Fibroblast of skin of left quadriceps (primary cell): Measurements from ENCODE around the gene C1QTNF6.
"Not testable (repeated sequence)": the region's sequence is repeated elsewhere in the genome, so short reads cannot be mapped to it uniquely, and the experiment has no call there.

Experiments used
- DNase-seq, 2 experiments: peaks; one replicate each; pipeline ENCODE4 v3.0.0-alpha.2; 2013; ENCODE audit warnings: low read depth in 2 of 2

Gene C1QTNF6

DNA sequence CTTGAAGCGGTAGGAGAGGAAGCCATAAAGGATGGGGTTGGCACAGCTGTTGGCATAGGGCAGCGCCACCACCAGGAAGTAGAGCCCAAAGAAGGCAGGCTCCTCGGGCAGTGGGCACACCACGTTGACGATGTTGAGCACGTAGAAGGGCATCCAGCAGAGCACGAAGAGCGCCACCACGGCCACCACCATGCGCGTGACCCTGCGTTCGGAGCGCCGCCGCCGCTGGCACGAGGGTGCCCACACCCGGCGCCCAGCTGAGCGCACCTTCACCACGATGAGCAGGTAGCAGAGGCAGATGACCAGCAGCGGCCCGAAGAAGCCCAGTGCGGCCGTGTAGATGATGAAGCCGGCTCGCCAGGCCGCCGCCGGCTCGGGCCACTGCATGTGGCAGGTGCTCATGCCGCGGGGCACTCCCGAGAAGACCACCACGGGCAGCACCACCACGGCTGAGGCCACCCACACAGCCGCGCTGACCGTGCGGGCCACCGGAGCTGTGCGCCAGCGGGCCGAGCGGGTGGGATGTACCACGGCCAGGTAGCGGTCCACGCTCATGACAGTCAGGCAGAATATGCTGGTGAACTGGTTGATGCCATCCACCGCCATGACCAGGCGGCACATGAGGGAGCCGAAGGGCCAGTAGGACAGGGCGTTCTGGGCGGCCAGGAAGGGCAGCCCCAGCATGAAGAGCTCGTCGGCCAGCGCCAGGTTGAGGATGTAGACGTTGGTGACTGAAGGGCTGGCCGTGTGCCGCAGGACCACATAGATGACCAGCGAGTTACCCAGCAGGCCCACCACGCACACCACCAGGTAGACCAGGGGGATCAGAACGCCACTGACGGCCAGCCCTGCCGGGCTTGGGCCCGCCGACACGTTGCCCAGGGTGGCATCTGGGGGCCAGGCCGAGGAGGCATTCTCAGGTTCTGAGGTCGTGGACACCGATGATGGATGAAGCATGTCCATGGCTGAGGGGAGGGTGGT is 19.1 kb upstream of the C1QTNF6 start:
- no peak for DNase-seq

DNA sequence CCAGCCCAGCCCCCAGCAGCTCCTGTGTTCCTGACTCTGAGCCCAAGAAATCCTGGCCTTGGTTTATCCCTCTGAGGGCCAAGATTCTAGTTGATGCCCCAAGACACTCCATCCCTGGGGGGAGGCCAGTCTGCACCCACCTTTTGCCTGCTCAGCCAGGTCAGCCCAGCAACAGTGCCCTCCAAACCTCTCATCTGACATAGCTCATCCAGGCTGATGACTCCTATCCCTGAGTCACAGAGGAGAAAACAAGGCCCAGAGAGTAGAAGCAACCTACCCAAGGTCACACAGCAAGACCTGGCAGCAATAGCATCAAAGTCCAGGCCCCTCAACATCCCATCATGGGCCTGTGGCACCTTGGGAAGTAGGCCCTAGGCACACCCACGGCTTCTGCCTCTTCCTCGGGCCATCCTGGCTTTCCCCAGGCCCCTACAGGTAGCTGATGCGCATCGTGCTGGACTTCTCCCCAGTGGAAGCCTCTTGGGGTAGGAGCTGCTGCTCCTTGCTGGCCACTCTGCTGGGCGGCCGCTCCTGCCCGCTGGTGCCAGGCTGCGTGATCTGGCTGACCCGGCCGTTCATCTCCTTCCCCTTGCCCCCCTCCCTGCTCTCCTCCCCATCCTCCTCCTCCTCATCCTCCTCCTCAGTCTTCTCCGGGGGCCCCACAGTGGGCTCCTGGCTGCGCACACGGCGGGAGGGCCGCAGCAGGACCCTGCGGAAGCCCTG is 18.2 kb upstream of the C1QTNF6 start:
- DNase-seq: no peak

DNA sequence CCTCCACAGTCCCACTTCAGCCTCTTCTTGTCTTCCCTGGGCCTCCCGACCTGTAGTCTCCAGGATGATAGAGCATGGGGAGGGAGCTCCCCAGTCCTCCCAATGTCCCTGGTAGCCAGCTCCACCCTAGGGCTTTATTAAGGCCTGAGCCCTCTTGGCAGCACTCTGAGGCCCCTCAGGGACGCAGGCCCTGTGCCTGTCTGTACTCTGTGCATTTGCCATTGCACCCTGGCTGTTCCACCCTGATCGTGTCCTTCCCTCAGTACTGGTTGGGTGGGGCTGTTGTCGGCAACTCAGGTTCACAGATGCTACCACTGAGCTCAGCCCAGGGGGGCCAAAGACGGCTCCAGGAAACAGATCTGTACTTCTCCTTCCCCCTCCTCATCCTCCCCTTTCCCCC is 17.0 kb upstream of the C1QTNF6 start:
- no peak for DNase-seq

DNA sequence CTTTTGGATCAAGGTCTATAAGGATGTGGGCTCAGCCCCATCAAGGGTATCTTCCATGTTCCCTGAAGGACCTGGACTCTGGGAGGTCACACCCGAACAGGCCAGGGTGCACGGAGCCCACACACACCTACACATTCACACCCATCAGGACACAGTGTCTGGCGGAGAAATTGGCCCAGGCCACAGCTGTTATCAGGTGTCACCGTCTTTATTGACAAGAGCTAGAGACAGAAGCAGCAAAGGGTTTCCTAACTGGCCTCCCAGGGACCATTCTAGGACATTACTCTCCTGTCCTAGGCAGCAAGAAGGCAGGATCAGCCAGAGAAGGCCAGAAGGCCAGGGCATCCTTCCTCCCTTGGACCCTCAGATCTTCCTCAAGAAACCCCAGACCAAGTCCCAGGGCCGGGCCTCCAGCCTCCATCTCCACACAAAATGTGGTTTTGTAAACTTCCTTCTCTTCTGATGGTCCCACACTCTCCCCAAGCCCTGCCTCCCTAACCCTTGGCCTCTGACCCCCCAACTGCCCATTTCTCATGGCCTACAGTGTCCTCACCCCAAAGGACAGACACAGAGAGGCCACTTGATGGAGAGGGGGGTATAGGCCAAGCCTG is 16.1 kb upstream of the C1QTNF6 start:
- DNase-seq: no peak

DNA sequence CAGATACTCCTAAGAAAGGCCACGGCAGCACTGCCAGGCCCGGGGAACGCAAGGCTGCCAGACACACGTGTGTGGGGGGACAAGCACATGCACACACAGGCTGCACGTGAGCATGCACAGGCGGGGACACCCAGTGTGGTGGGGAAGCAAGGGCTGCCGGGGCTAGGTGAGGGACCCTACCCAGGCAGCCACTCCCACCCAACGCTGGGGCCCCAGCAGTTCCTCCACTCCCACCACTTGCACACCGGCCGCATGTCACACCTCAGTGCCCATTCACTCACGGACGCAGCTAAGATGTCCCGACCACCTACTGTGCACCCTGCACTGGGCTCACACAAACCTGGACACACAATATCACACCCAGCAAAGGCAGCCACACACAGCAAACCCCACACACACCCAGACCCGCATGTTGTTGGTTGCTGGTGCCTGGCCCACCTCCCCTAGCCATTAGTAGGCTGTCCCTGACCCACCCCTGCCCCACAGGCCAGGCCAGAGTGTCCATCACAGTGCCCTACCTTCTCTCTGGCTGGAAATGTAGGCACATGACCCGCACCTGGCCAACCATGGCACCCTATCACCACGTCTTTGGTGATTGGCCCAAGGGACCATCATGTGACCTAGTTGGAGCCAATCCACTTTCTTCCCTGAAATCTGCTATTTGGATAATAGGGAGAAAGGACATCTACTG is 15.5 kb upstream of the C1QTNF6 start:
- DNase-seq: no peak

DNA sequence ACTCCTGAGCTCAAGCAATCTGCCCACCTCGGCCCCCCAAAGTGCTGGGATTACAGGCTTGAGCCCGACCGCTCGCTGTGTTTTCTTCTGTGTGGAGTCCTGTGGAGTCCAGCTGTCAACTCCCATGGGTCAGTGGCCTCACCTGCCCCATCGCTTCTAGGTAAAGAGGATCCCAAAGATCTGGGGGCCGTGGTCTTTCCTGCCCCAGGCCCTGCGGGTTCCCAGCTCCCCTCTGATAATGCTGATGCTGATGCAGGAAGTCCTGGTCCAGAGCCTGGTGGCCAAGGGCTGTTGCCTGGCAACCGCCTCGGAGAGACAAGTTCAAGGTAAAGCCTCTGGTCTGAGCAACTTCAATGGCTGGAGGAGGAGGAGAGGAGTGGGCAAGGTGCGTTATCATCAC is 14.7 kb upstream of the C1QTNF6 start:
- no peak for DNase-seq

DNA sequence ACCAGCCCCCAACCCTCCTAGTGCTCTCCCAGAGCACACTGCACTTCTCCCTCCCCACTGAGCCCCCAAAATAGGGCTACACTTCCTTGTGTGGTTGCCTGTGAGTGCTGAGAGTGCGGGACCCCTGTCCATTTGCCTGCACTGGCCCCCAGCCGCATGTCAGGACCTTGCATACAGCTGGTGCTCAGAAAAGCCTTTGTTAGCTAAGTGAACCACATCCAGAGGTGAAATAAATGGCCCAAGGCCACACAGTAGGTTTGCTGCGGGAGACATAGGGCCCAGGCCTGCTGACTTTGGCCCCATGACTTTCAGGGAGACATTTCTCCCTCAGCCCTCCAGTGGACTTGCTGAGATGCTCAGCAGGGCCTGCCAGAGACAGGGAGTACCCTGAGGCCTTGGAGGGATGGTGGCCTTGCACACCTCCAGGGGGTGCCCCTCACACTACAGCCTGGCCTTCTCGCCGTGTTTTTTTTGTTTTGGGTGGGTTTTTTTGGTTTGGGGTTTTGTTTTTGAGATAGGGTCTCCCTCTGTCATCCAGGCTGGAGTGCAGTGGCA is 14.0 kb upstream of the C1QTNF6 start:
- no peak for DNase-seq

DNA sequence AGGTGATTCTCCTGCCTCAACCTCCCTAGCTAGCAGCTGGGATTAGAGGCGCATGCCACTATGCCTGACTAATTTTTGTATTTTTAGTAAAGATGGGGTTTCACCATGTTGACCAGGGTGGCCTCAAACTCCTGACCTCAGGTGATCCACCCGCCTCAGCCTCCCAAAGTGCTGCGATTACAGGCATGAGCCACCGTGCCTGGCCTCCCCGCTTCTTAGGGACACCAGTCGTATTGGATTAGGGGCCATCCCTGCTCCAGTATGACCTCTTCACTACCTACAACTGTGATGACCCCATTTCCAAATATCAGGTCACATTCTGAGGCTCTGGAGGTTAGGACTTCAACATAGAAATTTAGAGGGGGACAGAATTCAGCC is 13.4 kb upstream of the C1QTNF6 start:
- not testable (repeated sequence) for DNase-seq

DNA sequence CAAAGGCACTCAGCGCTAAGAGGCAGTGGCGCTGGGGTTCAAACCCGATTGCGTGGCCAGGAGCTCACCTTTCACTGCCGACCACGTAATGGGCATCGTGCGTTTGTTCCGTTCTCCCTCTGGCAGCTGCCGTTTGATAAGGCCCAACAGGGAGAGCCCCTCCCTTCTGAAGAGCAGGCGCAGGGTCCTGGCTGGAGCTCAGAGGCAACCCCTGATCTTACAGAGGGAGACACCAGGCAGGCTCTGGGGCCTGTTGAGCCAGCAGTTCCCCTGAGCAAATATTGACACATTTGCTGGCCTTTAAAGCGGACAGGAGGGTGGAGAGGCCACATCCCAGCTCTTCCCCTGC is 11.7 kb upstream of the C1QTNF6 start:
- no peak for DNase-seq

DNA sequence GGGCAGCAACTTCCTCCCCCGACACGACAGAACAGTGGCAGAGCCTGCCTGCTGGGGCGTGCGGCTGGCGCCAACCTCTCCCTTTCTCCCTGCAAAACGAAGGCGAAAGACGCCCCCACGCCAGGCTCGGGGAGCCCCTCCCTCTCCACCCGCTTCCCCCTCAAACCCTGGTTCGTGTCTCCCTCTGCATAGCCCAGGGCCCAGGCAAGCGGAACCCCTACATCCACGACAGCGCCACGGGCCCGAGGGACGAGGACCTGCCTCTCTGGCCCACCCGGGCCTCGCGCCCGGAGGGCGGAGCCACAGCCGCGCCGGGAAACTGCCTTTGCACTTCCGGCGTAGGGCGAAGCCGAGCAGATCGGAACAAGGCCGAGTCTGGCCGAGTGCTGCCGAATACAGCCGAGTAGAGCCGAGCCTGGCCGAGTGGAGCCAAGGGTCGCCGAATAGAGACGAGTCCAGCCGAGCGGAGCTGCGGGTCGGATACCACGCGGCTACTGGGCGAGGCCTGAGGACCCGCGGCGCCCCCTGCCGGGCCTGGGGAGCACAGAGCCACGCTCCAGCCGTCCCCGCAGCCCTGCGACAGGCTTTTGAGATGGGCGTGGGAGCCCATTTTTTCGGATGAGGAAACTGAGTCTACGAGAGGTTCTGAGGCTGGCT is 11.2 kb upstream of the C1QTNF6 start:
- DNase-seq: peak; percentile 92 to 94

DNA sequence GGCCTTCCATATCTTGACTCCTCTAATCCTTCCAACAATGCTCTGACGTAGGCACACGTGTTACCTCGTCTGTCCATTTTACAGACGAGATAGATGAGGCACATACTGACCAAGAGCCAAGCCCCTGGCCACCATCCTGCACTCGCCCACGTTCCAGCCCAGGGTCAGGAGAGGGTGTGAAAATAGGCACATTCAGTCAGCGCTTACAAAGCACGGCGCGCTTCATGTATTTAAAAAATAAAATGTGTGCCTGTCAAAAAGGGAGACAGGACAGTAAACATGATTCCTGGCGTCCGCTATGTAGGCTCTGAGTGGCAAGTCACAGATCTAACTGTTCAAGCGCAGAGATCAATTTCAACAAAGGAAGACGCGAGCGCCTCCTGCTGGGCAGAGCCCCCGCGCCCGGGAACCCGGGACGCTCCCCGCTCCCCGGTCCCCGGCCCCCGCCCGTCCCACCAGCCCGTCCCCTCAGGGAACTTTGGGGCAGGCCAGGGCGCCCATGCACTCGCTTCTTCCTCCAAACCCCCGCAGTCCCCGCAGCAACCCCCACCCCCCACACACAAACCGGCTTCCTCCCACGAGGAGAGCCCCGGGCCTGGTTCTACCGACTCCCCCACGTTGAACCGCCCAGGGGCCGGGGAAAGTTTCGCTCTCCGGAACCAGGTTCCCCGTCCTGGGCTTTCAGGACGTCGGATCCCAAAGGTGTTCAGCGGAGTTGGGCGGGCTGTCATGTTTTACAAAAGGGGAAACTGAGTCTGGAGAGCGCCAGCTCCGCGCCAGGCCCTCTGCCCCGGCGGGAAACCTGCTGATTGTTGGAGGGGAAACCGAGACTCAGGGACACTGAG is 10.4 kb upstream of the C1QTNF6 start:
- DNase-seq: peak; percentile 45 to 49

DNA sequence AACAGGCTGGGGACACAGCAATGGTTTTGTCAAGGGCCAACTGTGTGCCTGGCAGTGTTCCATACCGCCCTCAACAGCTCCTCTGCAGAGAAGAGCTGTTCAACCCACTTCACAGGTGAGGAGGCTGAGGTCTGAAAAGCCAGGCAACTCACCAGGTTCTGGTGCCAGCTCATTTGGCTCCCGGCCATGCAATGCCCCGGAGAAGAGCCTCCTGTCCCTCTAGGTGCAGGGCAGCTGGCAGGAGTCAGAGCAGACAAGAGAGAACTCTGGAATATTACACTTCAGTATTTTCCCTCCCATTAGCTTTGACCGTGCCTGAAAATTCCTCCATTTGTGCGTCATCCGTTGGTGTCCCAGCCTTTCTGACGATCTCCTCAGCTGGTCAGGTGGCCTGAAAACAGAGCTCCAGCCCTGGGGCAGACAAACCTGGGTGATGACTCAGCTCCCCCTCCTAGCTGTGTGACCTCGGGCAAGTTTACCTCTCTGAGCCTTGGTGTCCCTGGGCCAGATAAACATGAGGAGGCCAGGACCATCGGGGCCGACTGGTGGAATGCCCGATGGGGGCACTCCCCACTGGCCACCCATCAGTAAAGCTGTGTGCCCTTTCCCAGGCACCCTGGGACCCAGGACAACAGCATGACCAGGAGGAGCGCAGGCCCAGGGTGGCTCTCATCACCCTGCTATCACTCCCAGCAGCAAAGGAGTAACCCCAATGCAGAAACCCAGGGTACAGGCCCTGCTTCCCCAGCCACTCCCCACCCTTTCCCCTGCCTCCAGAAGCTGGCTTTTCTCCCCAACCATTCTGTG is 9.6 kb upstream of the C1QTNF6 start:
- no peak for DNase-seq

DNA sequence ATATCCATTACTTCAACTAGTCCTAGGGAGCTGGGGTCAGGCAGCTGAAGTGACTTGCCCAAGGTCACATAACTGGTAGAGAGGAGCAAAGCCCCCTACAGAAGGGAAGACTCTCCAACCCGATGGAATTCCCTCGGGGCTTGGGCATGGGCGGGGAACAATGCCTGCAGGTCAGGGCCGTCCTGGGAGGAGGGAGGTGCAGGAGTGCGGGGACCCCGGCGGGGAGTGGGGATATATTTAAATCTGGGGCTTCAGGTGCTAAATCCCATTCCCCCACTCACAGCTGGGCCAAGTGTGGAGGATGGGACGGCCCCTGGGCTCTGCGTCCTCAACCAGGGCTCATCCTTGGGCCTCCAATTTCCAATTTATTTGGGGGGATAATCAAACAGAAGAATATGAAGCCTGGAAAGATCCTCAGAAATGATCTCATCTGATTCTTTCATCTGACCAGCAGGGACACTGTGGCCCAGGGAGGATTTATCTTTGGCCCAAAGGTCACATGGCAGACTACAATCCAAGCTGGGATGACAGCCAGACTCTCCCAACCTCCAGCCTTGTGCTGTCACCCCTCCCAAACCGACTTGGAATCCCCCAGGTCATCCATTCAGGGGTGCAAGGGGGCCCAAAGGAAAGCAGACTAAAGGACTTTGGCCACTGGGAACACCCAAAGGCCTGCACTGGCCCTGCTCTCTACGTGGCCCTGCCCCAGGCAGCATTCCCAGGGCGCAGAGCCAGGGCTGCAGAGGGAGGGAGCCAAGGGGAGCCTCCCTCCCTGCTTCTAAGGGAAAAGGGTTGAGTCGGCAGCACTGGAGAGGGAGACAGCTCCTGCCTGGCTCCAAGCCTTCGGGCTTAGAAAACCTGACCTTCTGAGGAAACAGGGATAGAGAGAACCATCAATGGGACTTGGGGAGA is 8.7 kb upstream of the C1QTNF6 start:
- peak; percentile 36 to 43 for DNase-seq

DNA sequence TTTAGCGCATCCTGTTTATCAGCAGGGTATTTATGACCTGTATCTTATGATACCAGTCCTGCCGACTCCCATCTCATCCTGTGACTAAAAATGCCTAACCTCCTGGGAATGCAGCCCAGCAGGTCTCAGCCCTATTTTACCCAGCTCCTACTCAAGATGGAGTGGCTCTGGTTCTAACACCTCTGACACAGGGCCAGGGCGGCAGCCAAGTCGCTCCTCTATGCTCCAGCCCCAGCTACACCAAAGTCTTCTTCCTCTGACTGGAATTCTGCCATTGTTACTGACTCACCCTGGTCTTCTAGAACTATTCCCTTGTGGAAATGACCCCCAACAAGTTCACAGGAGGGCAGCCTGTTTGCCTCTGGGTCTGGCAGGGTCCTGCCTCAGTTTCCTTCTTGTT is 7.9 kb upstream of the C1QTNF6 start:
- DNase-seq: no peak

DNA sequence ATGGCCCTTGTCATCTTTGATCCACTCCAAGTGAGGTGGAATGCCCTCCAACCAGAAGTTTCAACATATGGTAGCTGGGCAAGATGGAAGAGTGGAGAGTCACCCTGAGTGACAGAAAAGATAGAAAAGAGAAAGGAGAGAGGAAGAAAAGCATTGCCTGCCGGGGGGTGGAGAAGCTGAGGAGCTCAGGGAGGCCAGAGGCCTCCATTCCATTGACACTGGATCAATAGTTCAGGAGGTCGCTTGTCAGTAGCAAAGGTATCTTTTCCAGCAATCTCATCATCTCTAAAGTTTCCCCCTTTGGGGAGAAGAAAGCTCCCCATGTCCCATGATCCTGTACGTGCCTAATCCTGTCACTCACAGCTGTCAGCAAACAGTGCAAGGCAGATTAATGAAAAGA is 6.7 kb upstream of the C1QTNF6 start:
- no peak for DNase-seq

DNA sequence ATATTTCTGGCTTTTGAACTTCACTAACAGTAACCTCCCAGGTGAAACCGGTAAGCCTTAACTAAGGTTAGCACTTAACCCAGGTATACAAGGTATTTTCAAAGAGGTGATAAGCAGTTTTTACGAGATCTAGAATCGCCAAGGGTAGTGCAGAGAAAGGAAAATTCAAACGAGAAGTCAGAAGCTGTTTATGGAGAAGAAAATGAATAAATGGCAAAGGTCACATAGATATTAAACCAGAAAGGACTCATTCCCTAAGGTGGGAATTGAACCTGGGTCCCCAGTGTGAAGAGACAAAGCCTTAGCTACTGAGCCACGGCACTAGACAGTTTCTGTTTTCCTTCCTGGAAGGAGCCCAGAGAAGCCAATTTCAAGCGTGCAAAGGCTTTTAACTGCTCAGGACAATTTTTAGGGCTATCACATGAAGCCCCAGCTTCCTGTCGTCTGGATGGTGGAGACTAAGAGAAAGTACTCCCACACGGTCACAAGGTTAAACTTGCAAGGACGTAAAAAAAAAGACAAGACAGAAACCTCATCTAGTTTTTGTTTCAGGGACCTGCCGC is 5.7 kb upstream of the C1QTNF6 start:
- DNase-seq: no peak

DNA sequence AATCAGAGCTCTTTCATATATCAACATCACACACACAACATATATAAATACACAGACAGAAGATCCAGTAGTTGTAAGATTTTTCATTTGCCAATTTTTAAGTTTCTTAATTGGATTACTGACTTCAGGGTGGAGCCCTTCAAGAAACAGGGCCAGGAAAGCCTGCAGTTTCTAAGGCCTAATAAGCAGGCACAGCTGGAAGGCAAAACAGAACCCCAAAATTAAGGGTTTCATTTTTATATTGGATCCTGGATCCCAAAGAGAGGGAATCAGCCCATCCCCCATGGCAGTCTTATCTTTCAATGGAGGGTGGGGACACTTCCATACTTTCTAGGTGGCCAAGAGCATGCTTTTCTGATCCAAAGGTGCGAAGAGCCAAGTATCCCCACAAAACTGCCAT is 4.7 kb upstream of the C1QTNF6 start:
- DNase-seq: no peak

DNA sequence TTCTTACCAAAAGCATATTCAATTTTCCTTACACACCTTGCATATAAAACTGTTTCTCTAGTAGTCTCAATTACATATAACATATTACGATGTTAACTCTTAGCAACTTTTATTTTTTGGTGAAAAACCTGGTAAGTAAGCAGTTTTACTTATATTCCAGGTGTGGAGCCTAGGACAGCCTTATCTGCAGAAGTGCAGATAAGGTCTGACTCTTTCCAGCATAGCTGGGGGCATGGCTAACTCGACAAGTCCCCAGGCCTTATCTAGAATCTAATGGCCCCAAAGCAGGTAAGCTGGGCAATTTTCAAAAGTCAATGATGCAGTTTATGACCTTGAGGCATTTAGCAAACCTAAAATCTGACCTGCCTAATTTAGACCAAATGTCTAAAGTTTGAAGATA is 4.2 kb upstream of the C1QTNF6 start:
- DNase-seq: no peak
